Skin of body (tissue), 2 donors: ENCODE results near the gene UBC. TPM values are rescaled to one million over a fixed set of nuclear protein-coding genes. Genes with fewer than 3 reads are reported as not detected.

Experiments used
- DNase-seq: peaks from one replicate; lab custom pipeline; 2025; lab: John Stamatoyannopoulos, UW
- total RNA-seq: library from RNA; depleted of rRNA; stranded (reverse); fragments of >200 nt; gene quantifications from one replicate; pipeline ENCODE4 v1.2.3, GENCODE V29; 2014

UBC gene
- total RNA-seq, result 765 TPM

DNA sequence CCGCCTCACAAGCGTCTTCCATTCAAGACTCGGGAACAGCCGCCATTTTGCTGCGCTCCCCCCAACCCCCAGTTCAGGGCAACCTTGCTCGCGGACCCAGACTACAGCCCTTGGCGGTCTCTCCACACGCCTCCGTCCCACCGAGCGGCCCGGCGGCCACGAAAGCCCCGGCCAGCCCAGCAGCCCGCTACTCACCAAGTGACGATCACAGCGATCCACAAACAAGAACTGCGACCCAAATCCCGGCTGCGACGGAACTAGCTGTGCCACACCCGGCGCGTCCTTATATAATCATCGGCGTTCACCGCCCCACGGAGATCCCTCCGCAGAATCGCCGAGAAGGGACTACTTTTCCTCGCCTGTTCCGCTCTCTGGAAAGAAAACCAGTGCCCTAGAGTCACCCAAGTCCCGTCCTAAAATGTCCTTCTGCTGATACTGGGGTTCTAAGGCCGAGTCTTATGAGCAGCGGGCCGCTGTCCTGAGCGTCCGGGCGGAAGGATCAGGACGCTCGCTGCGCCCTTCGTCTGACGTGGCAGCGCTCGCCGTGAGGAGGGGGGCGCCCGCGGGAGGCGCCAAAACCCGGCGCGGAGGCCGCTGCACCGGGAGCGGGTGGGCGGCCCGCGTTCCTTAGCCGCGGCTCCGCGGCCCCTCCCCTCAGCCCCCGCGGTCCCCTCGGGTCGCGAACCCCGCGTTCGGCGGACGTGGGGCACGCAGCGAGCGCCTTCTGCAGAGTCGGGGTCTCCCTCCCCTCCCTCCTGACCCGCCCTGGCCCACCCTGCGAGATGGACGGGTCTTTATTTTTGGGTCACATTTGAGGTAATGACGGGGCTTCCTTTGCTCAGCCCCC lies at the start of gene UBC:
UBC (minus strand) TSS at position 259 of the 847 bp plus-strand sequence. CDS start 879 bp downstream, outside the sequence.
- DNase-seq, result no peak

- DNase-seq, result no peak
Measured at GRCh38 chr12:124963211-124963610, 48.8 kb upstream of the UBC start.

- DNase-seq, result no peak
Measured at GRCh38 chr12:124961055-124961454, 46.6 kb upstream of the UBC start.

- no peak for DNase-seq
Measured at GRCh38 chr12:124956571-124956970, 42.1 kb upstream of the UBC start.

- DNase-seq, result no peak
Measured at GRCh38 chr12:124954771-124955170, 40.3 kb upstream of the UBC start.

DNA sequence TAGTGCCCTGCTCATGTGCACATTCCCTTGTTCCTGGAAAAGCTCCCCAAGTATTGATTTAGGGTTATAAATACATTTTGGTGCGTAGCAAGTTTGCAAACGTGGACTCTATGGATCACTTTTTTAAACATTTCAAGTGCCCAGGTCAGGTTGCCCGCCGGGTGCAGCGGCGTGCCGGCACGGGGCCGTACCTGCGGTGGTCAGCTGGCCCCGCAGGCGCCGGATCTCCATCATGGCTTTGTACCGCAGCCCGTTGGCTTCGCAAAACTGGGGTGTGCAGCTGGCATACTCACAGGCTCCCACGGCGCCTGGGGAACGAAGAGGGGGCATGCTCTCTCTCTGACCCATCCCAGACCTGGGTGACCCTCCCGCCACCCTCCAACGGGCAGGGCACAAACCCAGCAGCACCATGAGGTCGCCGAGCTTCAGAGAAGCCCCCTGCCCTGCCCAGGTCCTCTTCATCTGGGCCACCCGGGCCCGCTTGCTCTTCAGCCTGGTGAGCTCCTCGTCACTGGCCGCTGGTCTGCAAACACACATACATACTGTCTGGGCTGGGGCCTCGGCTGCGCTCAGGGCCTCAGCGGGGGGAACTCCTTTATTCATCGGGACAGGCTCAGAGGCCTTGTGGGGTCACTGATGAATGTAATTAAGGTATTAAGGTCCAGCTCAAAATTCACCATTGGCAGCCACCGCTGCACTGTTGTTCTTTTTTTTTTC lies 39.4 kb upstream of the UBC start:
- DNase-seq, result no peak

GRCh38 chr12:124952801-124953200 lies 38.4 kb upstream of the UBC start:
- DNase-seq, result no peak

- DNase-seq, result no peak
Measured at GRCh38 chr12:124952295-124952694, 37.8 kb upstream of the UBC start.

DNA sequence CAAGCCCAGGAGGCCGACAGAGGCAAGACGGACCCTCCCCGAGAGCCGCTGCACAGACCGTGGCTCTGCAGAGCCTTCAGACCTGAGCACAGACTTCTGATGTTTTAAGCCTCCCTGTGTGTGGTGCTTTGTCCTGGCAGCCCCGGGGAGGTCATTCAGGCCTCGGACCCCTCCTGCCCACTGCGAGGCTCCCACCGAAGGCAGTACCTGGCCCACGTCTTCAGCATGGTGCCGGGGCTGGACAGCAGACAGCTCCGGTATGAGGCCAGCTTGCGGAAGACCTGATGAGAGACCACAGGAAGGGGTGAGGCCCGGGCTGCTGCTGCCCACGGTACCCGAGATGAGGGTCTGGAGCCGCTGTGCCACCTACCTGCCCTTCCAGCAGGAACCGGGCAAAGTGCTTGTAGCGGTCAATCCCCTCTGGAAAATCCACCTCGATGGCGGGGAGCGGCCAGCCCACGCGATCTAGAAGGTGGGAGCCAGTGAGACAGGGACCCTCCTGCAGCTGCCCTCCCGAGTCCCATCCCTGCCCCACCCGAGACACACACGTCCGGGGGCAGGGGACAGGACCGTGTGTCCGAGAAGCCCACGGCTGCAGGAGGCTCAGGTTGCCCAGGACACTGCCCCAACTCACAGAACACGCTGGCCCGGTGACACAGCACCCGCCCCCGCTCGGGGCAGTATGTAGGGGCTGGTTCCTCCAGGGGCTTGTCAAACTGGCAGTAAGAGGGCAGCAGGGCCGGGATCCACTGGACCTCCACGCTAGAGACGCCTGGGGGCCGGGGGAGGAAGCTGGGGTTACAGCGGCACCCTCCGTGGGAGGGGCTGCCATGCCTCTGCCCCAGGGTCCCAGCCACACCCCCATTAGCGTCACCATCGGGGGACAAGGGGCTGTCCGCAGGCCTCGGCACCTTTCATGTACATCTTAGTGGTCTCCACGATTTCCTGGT lies 35.6 kb upstream of the UBC start:
- no peak for DNase-seq

DNA sequence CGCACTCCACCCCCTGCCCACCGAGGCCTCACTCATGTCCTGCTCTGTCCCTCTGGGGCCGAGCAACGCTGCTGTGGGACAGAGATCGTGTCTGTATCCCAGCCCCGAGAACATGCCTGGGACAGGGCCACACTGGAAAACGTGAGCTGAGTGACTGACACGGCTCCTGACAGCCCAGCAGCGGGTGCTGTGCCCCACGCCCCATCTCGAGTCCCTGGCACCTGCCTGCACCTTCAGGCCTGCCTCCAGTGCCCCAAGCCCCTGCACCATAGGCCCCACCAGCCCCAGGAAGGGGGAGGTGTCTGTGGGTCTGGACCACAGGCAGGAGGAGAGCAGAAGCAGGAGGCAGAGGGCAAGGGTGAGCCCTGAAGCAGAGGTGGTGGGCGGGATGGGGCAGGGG lies 34.6 kb upstream of the UBC start:
- no peak for DNase-seq

- DNase-seq, result no peak
Measured at GRCh38 chr12:124947561-124948398, 33.3 kb upstream of the UBC start.

DNA sequence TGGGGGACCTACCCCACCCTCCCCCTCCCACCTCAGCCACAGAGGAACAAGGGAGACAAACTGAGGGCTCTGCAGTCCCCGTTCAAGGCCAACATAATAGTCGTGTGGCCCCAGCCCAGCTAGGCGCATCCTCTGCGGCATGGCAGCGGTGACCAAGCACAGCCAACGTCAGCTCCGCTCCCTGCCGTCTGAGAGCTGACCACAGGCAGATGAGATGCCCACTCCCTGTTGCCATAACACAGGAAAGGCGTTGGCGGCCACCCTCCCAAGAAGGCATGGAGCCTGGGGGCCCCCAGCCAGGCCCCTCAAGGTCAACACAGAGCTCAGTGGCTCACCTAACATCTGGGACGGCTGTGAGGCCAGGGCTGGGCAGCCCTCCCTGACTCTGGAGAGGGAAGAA lies 32.6 kb upstream of the UBC start:
- no peak for DNase-seq

DNA sequence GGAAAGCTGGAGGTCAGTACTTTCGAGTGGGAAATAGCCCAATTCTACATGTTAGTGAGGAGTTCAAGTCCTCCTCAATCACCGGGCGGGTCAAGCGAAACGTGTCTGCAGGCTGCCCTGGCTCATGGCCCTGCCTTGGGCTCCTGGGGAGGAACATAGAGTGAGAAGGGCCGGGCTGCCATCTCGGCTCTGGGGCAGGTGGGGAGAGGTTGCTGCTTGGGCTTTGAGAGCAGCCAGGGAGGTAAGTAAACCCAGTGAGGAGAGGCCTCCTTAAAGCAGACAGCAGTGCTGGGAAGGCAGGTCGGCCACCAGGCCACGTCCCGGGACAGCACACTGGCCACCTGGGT lies 32.0 kb upstream of the UBC start:
- no peak for DNase-seq

DNA sequence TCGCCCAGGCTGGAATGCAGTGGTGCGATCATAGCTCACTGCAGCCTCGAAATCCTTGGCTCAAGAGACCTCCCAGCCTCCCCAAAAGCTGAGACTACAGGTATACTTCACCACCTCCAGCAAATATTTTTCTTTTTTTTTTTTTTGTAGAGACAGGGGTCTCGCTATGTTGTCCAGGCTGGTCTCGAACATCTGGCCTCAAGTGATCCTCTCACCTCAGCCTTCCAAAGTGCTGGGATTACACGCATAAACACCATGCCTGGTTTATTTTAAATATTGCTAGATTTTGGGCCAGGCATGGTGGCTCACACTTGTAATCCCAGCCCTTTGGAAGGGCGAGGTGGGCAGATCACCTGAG lies 26.7 kb upstream of the UBC start:
- no peak for DNase-seq

GRCh38 chr12:124940393-124941169 lies 26.1 kb upstream of the UBC start:
- DNase-seq, result no peak

- no peak for DNase-seq
Measured at GRCh38 chr12:124940143-124940392, 25.6 kb upstream of the UBC start.

DNA sequence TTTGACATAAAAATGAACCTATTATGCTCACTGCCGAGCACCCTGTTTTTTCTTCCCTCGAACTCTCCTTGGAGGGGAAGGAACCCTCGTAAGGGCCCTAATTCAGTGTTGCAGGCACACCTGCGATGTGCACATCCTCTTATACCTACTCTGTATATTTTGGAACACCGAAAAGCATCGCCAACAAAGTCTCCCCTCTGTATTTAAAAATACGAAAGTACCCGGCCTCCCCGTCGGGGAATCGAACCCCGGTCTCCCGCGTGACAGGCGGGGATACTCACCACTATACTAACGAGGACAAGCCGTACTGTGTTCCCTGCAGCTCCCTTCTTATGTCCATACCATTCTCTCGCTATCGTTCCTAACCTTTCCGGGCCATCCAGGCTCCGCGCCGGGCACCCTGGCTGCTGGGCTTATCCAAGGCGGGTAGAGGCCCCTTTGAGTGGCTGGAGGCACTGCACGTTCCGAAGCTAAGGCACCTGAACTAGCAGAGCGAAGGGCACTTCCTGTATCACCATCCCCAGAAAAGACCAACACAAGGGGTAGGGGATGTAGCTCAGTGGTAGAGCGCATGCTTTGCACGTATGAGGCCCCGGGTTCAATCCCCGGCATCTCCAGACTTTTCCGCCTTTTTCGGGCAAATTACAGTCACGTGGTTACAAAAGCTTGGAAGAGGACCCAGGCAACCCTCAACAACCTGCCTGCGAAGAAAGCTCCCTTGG lies 25.1 kb upstream of the UBC start:
- DNase-seq, result no peak

DNA sequence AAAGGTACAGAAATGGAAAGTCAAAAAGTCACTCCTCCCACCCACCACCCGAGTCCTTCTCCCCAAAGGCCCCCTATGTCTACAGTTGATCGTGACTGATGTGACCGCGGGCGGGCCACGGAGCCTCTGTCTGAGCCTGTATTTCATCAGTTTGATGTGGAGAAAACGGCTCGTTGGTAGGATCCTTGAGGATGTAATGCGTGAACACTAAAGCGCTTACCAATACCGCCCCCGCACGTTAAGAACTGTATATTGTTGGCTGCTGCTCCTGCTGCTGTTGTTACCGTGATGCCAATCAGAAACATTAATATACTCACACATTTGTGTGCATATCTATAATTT lies 24.6 kb upstream of the UBC start:
- DNase-seq, result no peak

- no peak for DNase-seq
Measured at GRCh38 chr12:124938587-124938986, 24.1 kb upstream of the UBC start.

DNA sequence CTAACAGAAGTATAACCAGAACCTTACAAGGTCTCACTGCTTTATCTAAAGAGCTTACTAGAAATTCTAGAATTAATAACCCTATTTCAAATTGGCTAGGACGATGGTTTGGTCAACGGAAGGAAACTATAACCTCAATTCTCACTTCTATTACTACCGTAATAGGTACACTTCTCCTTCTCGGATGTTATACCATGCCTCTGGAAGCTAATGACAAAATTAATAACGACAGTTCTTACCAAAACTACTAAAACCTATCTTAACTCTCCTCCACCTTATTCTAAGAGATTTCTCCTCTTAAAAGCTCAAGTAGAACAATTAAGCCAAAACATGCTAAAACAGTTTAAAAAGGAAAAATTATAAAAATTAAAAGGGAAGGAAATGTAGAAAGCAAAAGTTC lies 23.7 kb upstream of the UBC start:
- DNase-seq, result no peak
